ENCODE measurements around the gene MAP3K2. TPM values are rescaled to one million over a fixed set of nuclear protein-coding genes. Genes with fewer than 3 reads are reported as not detected.

Gene MAP3K2
- total RNA-seq, 3 donors from 2014 or later (not counting 1 experiment from before 2014, with no cell fraction given) = 99.4 to 109 (median 106) TPM

- Histone ChIP-seq H3K27ac (ENCODE audit: low read length) (no peak overlapping the region), H3K4me3 (ENCODE audit: low read length) (no peak overlapping the region), H3K9me3 (ENCODE audit: control insufficient read depth, insufficient read depth, low read length) (no peaks in the 10 kb centered on the region), H3K27me3 (ENCODE audit: control insufficient read depth, insufficient read depth, low read length) (no peaks in the 10 kb centered on the region), H3K36me3 (ENCODE audit: control insufficient read depth, insufficient read depth, low read length) (no peaks in the 10 kb centered on the region), H3K4me1 (ENCODE audit: control insufficient read depth, insufficient read depth, low read length) (peaks cover 8% of the 10 kb centered on the region)
- no peaks in the 10 kb centered on the region for H3K9me3 Mint-ChIP-seq
- ATAC-seq (peak; percentile 52 to 78 (median 78)), DNase-seq (peak in 1 of 2 donors; percentile 26)
- H3K4me1 Mint-ChIP-seq = peaks cover 45 to 56% of the 10 kb centered on the region in 2 donors
- TF ChIP-seq CTCF (IDR thresholded peaks at IDR 0.05) = no peak
- intact Hi-C loops (cut with micrococcal nuclease) = no loop called here
- H3K27ac Mint-ChIP-seq = peak overlapping the region; percentile 37 to 60
- WGBS (ENCODE audit: insufficient coverage) = 40% methylated on average over 2 of the region's 2 CpGs
- peak overlapping the region; percentile 58 for H3K4me3 Mint-ChIP-seq
- no peaks in the 10 kb centered on the region for H3K27me3 Mint-ChIP-seq (ENCODE audit: low read depth in 2 of 2)
- H3K36me3 Mint-ChIP-seq = no peaks in the 10 kb centered on the region
These were observed 22.5 kb downstream of the MAP3K2 start for GRCh38 chr2:127365211-127365643.

GRCh38 chr2:127362971-127363370, 24.8 kb downstream of the MAP3K2 start:
- Histone ChIP-seq H3K4me1 (ENCODE audit: control insufficient read depth, insufficient read depth, low read length) (peaks cover 8% of the 10 kb centered on the region), H3K4me3 (ENCODE audit: low read length) (no peak overlapping the region), H3K36me3 (ENCODE audit: control insufficient read depth, insufficient read depth, low read length) (no peaks in the 10 kb centered on the region), H3K27ac (ENCODE audit: low read length) (no peak overlapping the region), H3K27me3 (ENCODE audit: control insufficient read depth, insufficient read depth, low read length) (no peaks in the 10 kb centered on the region), H3K9me3 (ENCODE audit: control insufficient read depth, insufficient read depth, low read length) (no peaks in the 10 kb centered on the region)
- Mint-ChIP-seq H3K36me3 (no peaks in the 10 kb centered on the region), H3K27ac (no peak overlapping the region), H3K27me3 (ENCODE audit: low read depth in 2 of 2) (no peaks in the 10 kb centered on the region), H3K4me3 (no peak overlapping the region), H3K9me3 (no peaks in the 10 kb centered on the region), H3K4me1 (peaks cover 55 to 70% of the 10 kb centered on the region in 2 donors)
- DNase-seq (no peak), ATAC-seq (no peak)
- intact Hi-C loops (cut with micrococcal nuclease) = no loop called here
- TF ChIP-seq CTCF (IDR thresholded peaks at IDR 0.05) = no peak
- 85% methylated on average over 2 of the region's 5 CpGs for WGBS (ENCODE audit: insufficient coverage)

GRCh38 chr2:127361929-127362885, 25.6 kb downstream of the MAP3K2 start:
- H3K27me3 ChIP-seq (ENCODE audit: control insufficient read depth, insufficient read depth, low read length) = no peaks in the 10 kb centered on the region
- Mint-ChIP-seq H3K36me3 (no peaks in the 10 kb centered on the region), H3K27ac (no peak overlapping the region), H3K4me3 (no peak overlapping the region), H3K9me3 (no peaks in the 10 kb centered on the region), H3K27me3 (ENCODE audit: low read depth in 2 of 2) (no peaks in the 10 kb centered on the region), H3K4me1 (peaks cover 63 to 72% of the 10 kb centered on the region in 2 donors)
- WGBS (ENCODE audit: insufficient coverage) = 97% methylated on average over 7 of the region's 10 CpGs
- intact Hi-C loops (cut with micrococcal nuclease) = no loop called here
- H3K36me3 ChIP-seq (ENCODE audit: control insufficient read depth, insufficient read depth, low read length) = no peaks in the 10 kb centered on the region
- H3K4me3 ChIP-seq (ENCODE audit: low read length) = no peak overlapping the region
- no peaks in the 10 kb centered on the region for H3K9me3 ChIP-seq (ENCODE audit: control insufficient read depth, insufficient read depth, low read length)
- ATAC-seq (no peak), DNase-seq (no peak)
- TF ChIP-seq CTCF (IDR thresholded peaks at IDR 0.05) = no peak
- no peak overlapping the region for H3K27ac ChIP-seq (ENCODE audit: low read length)
- peaks cover 8% of the 10 kb centered on the region for H3K4me1 ChIP-seq (ENCODE audit: control insufficient read depth, insufficient read depth, low read length)

Data from natural killer cell (primary cell).